ENCODE results near the gene ARX.

Gene ARX

DNA sequence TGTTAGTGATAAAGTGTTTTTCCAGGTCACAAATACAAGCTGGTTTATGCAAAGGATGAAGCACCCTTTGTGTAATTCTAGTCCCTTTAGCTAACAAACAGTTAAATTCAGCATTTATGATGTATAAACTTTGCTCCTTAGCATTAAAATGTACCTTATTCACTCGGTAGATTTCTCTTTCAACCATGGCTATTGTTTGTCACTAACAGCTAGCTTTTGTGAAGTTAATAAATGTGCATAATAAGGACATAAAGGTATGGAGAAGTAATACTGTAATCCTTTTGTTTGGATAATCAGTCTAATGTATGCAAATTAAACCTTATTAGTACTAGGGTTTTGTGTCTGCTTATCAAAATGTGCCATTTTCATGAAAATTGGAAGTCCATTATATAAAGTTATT, 34.2 kb upstream of the ARX start:
- H3K27ac ChIP-seq (ENCODE audit: low read depth, low read length, poor library complexity, severe bottlenecking) = no peak overlapping the region
- H3K9ac ChIP-seq (ENCODE audit: low read length) = no peak overlapping the region
- H2AFZ ChIP-seq (ENCODE audit: low read length) = no peak overlapping the region
- H3K4me2 ChIP-seq (ENCODE audit: low read length) = no peak overlapping the region
- no peaks in the 10 kb centered on the region for H3K79me2 ChIP-seq (ENCODE audit: insufficient read depth, low read length)
- no peaks in the 10 kb centered on the region for H4K20me1 ChIP-seq (ENCODE audit: insufficient read depth, low read length)
- no peak for TF ChIP-seq EZH2 (IDR thresholded peaks at IDR 0.05; ENCODE audit: borderline replicate concordance, low read length)
- TF ChIP-seq, protein P1, sequence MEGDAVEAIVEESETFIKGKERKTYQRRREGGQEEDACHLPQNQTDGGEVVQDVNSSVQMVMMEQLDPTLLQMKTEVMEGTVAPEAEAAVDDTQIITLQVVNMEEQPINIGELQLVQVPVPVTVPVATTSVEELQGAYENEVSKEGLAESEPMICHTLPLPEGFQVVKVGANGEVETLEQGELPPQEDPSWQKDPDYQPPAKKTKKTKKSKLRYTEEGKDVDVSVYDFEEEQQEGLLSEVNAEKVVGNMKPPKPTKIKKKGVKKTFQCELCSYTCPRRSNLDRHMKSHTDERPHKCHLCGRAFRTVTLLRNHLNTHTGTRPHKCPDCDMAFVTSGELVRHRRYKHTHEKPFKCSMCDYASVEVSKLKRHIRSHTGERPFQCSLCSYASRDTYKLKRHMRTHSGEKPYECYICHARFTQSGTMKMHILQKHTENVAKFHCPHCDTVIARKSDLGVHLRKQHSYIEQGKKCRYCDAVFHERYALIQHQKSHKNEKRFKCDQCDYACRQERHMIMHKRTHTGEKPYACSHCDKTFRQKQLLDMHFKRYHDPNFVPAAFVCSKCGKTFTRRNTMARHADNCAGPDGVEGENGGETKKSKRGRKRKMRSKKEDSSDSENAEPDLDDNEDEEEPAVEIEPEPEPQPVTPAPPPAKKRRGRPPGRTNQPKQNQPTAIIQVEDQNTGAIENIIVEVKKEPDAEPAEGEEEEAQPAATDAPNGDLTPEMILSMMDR (IDR thresholded peaks at IDR 0.05; ENCODE audit: low read length) = no peak
- H3K36me3 ChIP-seq (ENCODE audit: insufficient read depth, low read length) = no peaks in the 10 kb centered on the region
- H3K4me3 ChIP-seq (ENCODE audit: low read depth, low read length, poor library complexity, severe bottlenecking) = no peak overlapping the region
- H3K27me3 ChIP-seq (ENCODE audit: insufficient read depth, low read length) = no peaks in the 10 kb centered on the region
- H3F3A ChIP-seq (ENCODE audit: insufficient read depth, low read length) = no peaks in the 10 kb centered on the region
- H3K4me1 ChIP-seq (ENCODE audit: insufficient read depth, low read length, severe bottlenecking) = no peaks in the 10 kb centered on the region
- H3K9me2 ChIP-seq (ENCODE audit: low read depth, low read length) = no peaks in the 10 kb centered on the region
- H3K9me3 ChIP-seq (ENCODE audit: low read length) = no peaks in the 10 kb centered on the region

DNA sequence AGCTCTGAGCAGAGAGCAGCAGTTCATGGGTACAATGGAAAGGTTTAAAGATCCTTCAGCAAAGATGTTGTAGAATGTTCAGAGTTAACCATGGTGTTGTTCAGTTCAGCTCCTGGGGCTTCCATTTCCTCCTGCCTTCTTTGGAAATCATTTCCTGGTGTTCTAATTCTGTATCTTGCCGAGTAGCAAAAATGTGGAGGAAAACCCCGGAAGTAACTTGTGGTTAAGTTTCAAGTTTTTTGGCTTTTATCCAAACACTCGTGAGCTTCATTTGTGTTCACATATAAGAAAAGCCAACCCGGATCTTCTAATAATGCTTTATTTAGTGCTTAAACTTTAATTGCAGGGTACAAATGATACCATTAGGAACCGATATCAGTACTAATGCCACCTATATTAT, 33.6 kb upstream of the ARX start:
- H3K27me3 ChIP-seq (ENCODE audit: insufficient read depth, low read length) = no peaks in the 10 kb centered on the region
- H3K9ac ChIP-seq (ENCODE audit: low read length) = no peak overlapping the region
- no peak overlapping the region for H3K4me3 ChIP-seq (ENCODE audit: low read depth, low read length, poor library complexity, severe bottlenecking)
- no peak overlapping the region for H3K4me2 ChIP-seq (ENCODE audit: low read length)
- H3K9me2 ChIP-seq (ENCODE audit: low read depth, low read length) = no peaks in the 10 kb centered on the region
- H3K27ac ChIP-seq (ENCODE audit: low read depth, low read length, poor library complexity, severe bottlenecking) = no peak overlapping the region
- H3F3A ChIP-seq (ENCODE audit: insufficient read depth, low read length) = no peaks in the 10 kb centered on the region
- H3K79me2 ChIP-seq (ENCODE audit: insufficient read depth, low read length) = no peaks in the 10 kb centered on the region
- no peaks in the 10 kb centered on the region for H4K20me1 ChIP-seq (ENCODE audit: insufficient read depth, low read length)
- no peaks in the 10 kb centered on the region for H3K4me1 ChIP-seq (ENCODE audit: insufficient read depth, low read length, severe bottlenecking)
- H3K36me3 ChIP-seq (ENCODE audit: insufficient read depth, low read length) = no peaks in the 10 kb centered on the region
- H2AFZ ChIP-seq (ENCODE audit: low read length) = no peak overlapping the region
- TF ChIP-seq EZH2 (IDR thresholded peaks at IDR 0.05; ENCODE audit: borderline replicate concordance, low read length) = no peak
- TF ChIP-seq, protein P1 (IDR thresholded peaks at IDR 0.05; ENCODE audit: low read length) = no peak
- H3K9me3 ChIP-seq (ENCODE audit: low read length) = no peaks in the 10 kb centered on the region

- no peak overlapping the region for H3K4me2 ChIP-seq (ENCODE audit: low read length)
These were observed 32.4 kb upstream of the ARX start for GRCh38 chrX:25048178-25048577.

More at GRCh38 chrX:25048178-25048577, 32.4 kb upstream of the ARX start:
- H4K20me1 ChIP-seq (ENCODE audit: insufficient read depth, low read length) = no peaks in the 10 kb centered on the region
- TF ChIP-seq, protein P1 (IDR thresholded peaks at IDR 0.05; ENCODE audit: low read length) = no peak
- no peaks in the 10 kb centered on the region for H3F3A ChIP-seq (ENCODE audit: insufficient read depth, low read length)
- no peak overlapping the region for H3K4me3 ChIP-seq (ENCODE audit: low read depth, low read length, poor library complexity, severe bottlenecking)
- no peaks in the 10 kb centered on the region for H3K36me3 ChIP-seq (ENCODE audit: insufficient read depth, low read length)
- no peaks in the 10 kb centered on the region for H3K79me2 ChIP-seq (ENCODE audit: insufficient read depth, low read length)
- no peaks in the 10 kb centered on the region for H3K9me3 ChIP-seq (ENCODE audit: low read length)
- H2AFZ ChIP-seq (ENCODE audit: low read length) = no peak overlapping the region
- H3K27me3 ChIP-seq (ENCODE audit: insufficient read depth, low read length) = no peaks in the 10 kb centered on the region
- H3K27ac ChIP-seq (ENCODE audit: low read depth, low read length, poor library complexity, severe bottlenecking) = no peak overlapping the region
- H3K9me2 ChIP-seq (ENCODE audit: low read depth, low read length) = no peaks in the 10 kb centered on the region
- no peaks in the 10 kb centered on the region for H3K4me1 ChIP-seq (ENCODE audit: insufficient read depth, low read length, severe bottlenecking)
- no peak overlapping the region for H3K9ac ChIP-seq (ENCODE audit: low read length)

All from OCI-LY1 (cell line).